ENCODE data around the gene NCKIPSD.

- TF ChIP-seq CTCF (conservative IDR thresholded peaks at IDR 0.05 in 1 of 2, IDR thresholded peaks at IDR 0.05 in 1 of 2; ENCODE audit: extremely low read depth in 1 of 2, insufficient read depth in 1 of 2, low read depth in 1 of 2, low read length in 2 of 2) (no peak), EZH2 (IDR thresholded peaks at IDR 0.05; ENCODE audit: borderline replicate concordance, low read length) (no peak)
Measured at GRCh38 chr3:48697952-48698351, 12.2 kb upstream of the NCKIPSD start.

Data from mammary epithelial cell (primary cell).